IMR-90 (cell line): Measurements from ENCODE around the gene IPMK. TPM values are rescaled to one million over a fixed set of nuclear protein-coding genes. Genes with fewer than 3 reads are reported as not detected.

Experiments used
- ATAC-seq: fragments of 200-7000 bp; cut with Tn5 transposase; 2 replicates; pipeline ENCODE4 v1.9.1; 2020; ENCODE audit warnings: low read depth, mild to moderate bottlenecking, moderate library complexity
- BruUV-seq: library from RNA; stranded (reverse); fragments of 400-500 nt; replicated peaks from 2 replicates; lab custom pipeline; 2021; lab: Mats Ljungman, UMichigan
- CTCF ChIA-PET: fragments of 300-600 bp; formaldehyde crosslinking; extraction: SDS; loops from one replicate; lab custom pipeline; 2021; ENCODE audit warnings: antibody characterized with exemption; lab: Yijun Ruan, JAX
- POLR2A ChIA-PET: fragments of 300-600 bp; sonication (Branson Sonifier 250); formaldehyde crosslinking; loops from one replicate; lab custom pipeline; 2022; ENCODE audit warnings: antibody characterized with exemption; ENCODE audit not compliant: unreplicated experiment; lab: Charles Lee
- DNase-seq: peaks from one replicate; pipeline ENCODE4 v3.0.0; 2013
- H2AFZ ChIP-seq: replicated peaks from 2 replicates; pipeline ENCODE3; 2013; ENCODE audit warnings: low read length, mild to moderate bottlenecking; ENCODE audit not compliant: poor library complexity
- H2AK5ac ChIP-seq: 2 replicates; pipeline ENCODE4 v1.6.1; 2013; ENCODE audit warnings: low read depth, low read length, inconsistent platforms
- H2AK9ac ChIP-seq: replicated peaks from 2 replicates; pipeline ENCODE3; 2013; ENCODE audit warnings: mild to moderate bottlenecking, low read depth, low read length, moderate library complexity; ENCODE audit not compliant: poor library complexity
- H2BK120ac ChIP-seq: 2 replicates; pipeline ENCODE4 v1.6.1; 2013; ENCODE audit warnings: low read depth, low read length, inconsistent platforms
- H2BK15ac ChIP-seq: 3 replicates; pipeline ENCODE4 v1.6.1; 2013; ENCODE audit warnings: low read depth, low read length, inconsistent platforms
- H2BK20ac ChIP-seq: 2 replicates; pipeline ENCODE4 v1.6.1; 2013; ENCODE audit warnings: low read depth, mild to moderate bottlenecking, inconsistent platforms, low read length, moderate library complexity
- H2BK5ac ChIP-seq: 2 replicates; pipeline ENCODE4 v1.6.1; 2013; ENCODE audit warnings: mild to moderate bottlenecking, low read depth, low read length, inconsistent platforms; ENCODE audit not compliant: poor library complexity, severe bottlenecking
- H3K14ac ChIP-seq: replicated peaks from 2 replicates; pipeline ENCODE4 v1.6.1; 2013; ENCODE audit warnings: low read depth, low read length, inconsistent platforms
- H3K18ac ChIP-seq: 2 replicates; pipeline ENCODE4 v1.6.1; 2013; ENCODE audit warnings: low read depth, low read length, control low read depth
- H3K23ac ChIP-seq: 2 replicates; pipeline ENCODE4 v1.6.1; 2013; ENCODE audit warnings: low read depth, low read length, inconsistent platforms
- H3K27ac ChIP-seq: 2 replicates; pipeline ENCODE4 v1.5.1; 2013; ENCODE audit warnings: mild to moderate bottlenecking, control low read depth, low read length; ENCODE audit not compliant: insufficient read depth
- H3K27me3 ChIP-seq: 2 replicates; pipeline ENCODE4 v1.6.1; 2013; ENCODE audit warnings: low read length; ENCODE audit not compliant: control insufficient read depth, insufficient read depth
- H3K36me3 ChIP-seq: 2 replicates; pipeline ENCODE4 v1.6.1; 2013; ENCODE audit warnings: low read length, mixed read lengths; ENCODE audit not compliant: control insufficient read depth, insufficient read depth
- H3K4ac ChIP-seq: 2 replicates; pipeline ENCODE4 v1.6.1; 2013; ENCODE audit warnings: low read depth, low read length, inconsistent platforms
- H3K4me1 ChIP-seq: 2 replicates; pipeline ENCODE4 v1.6.1; 2013; ENCODE audit warnings: low read length, mixed read lengths; ENCODE audit not compliant: control insufficient read depth, insufficient read depth
- H3K4me2 ChIP-seq: 2 replicates; pipeline ENCODE4 v1.6.1; 2013; ENCODE audit warnings: low read depth, mild to moderate bottlenecking, control low read depth, low read length, moderate library complexity
- H3K4me3 ChIP-seq: 2 replicates; pipeline ENCODE4 v1.5.1; 2013; ENCODE audit warnings: low read depth, mild to moderate bottlenecking, control low read depth, low read length, moderate library complexity; ENCODE audit not compliant: insufficient read depth
- H3K56ac ChIP-seq: 2 replicates; pipeline ENCODE4 v1.6.1; 2013; ENCODE audit warnings: low read length, inconsistent platforms; ENCODE audit not compliant: insufficient read depth; ENCODE audit errors: extremely low read depth
- H3K79me1 ChIP-seq, 2 experiments: 2 replicates each; pipeline ENCODE4 v1.6.1; 2013; ENCODE audit warnings: low read length in 2 of 2, inconsistent platforms in 1 of 2, low read depth in 1 of 2
- H3K9ac ChIP-seq: 2 replicates; pipeline ENCODE4 v1.6.1; 2013; ENCODE audit warnings: low read depth, low read length, control low read depth
- H3K9me1 ChIP-seq: 2 replicates; pipeline ENCODE4 v1.6.1; 2013; ENCODE audit warnings: low read length, inconsistent platforms; ENCODE audit not compliant: insufficient read depth
- H3K9me3 ChIP-seq: 2 replicates; pipeline ENCODE4 v1.6.1; 2013; ENCODE audit warnings: low read length; ENCODE audit not compliant: control insufficient read depth, insufficient read depth
- H4K20me1 ChIP-seq: 2 replicates; pipeline ENCODE4 v1.6.1; 2013; ENCODE audit warnings: low read length, inconsistent platforms; ENCODE audit not compliant: insufficient read depth
- H4K5ac ChIP-seq: 2 replicates; pipeline ENCODE4 v1.6.1; 2013; ENCODE audit warnings: mild to moderate bottlenecking, low read depth, low read length, control low read depth
- H4K8ac ChIP-seq, 2 experiments: 2 replicates each; pipeline ENCODE4 v1.6.1; 2013; ENCODE audit warnings: low read depth in 2 of 2, low read length in 2 of 2, control low read depth in 1 of 2, inconsistent platforms in 1 of 2
- H4K91ac ChIP-seq: 2 replicates; pipeline ENCODE4 v1.6.1; 2013; ENCODE audit warnings: low read depth, low read length, inconsistent platforms; ENCODE audit not compliant: insufficient read depth
- BHLHE40 ChIP-seq: fragments of 150-350 bp; IDR thresholded peaks from 2 replicates; pipeline ENCODE4 v1.6.1; 2016; ENCODE audit warnings: mild to moderate bottlenecking, low read depth, low read length
- FOS ChIP-seq: fragments of 150-350 bp; IDR thresholded peaks from 2 replicates; pipeline ENCODE4 v1.6.1; 2016; ENCODE audit warnings: low read depth, low read length
- MAFK ChIP-seq: IDR thresholded peaks from 2 replicates; pipeline ENCODE4 v1.6.1; 2012; ENCODE audit warnings: low read depth, low read length, improper control_type of control experiment
- POLR2A ChIP-seq: IDR thresholded peaks from 2 replicates; pipeline ENCODE4 v1.6.1; 2012; ENCODE audit warnings: mild to moderate bottlenecking, low read depth, low read length
- WGBS, 2 experiments: methylation state at CpG; one replicate each; pipeline versions ENCODE4 v1.1.5 to v1.1.7; 2013; ENCODE audit warnings: missing lambda C conversion rate in 2 of 2; ENCODE audit not compliant: insufficient read length in 1 of 2; ENCODE audit errors: extremely low coverage in 2 of 2; 5-methylcytosine and 5-hydroxymethylcytosine counted together
- dilution Hi-C: fragments of 300-500 bp; cut with HindIII; formaldehyde crosslinking; loops from one replicate; pipeline ENCODE4 v1.14.3; 2018; ENCODE audit warnings: low sequenced_read_pairs; ENCODE audit not compliant: unreplicated experiment
- in situ Hi-C: fragments of 300-500 bp; cut with MboI; formaldehyde crosslinking; loops from 3 replicates; pipeline ENCODE4 v1.14.3; 2019; ENCODE audit warnings: low sequenced_read_pairs, inconsistent platforms, mixed read lengths
- intact Hi-C: fragments of 100-400 bp; cut with micrococcal nuclease; formaldehyde crosslinking; loops from 2 replicates; pipeline ENCODE4 v1.10.0; 2022
- polyA plus RNA-seq, 3 experiments: library from polyadenylated mRNA; depleted of rRNA; stranded (reverse); fragments of >200 nt; gene quantifications; 2 replicates each; pipeline ENCODE4 v1.2.3, GENCODE V29; 2012; ENCODE audit warnings: low replicate concordance in 1 of 3
- total RNA-seq: library from RNA; depleted of rRNA; stranded (reverse); fragments of >200 nt; gene quantifications from 2 replicates; pipeline ENCODE4 v1.2.3, GENCODE V29; 2012
- TF ChIP-seq, protein P1 (sequence below): fragments of 150-350 bp; IDR thresholded peaks from 2 replicates; pipeline ENCODE4 v1.6.1; 2016; ENCODE audit warnings: low read depth, mild to moderate bottlenecking, low read length, moderate library complexity, borderline replicate concordance
- TF ChIP-seq, protein P2 (sequence below): conservative IDR thresholded peaks from 2 replicates; pipeline ENCODE4 v1.5.1; 2012; ENCODE audit warnings: mild to moderate bottlenecking, low read depth, low read length, improper control_type of control experiment

The IPMK gene
- total and polyA plus RNA-seq, 2 of the 4 experiments (the other 2 are of a cell fraction): 0.89 to 2.0 TPM

DNA sequence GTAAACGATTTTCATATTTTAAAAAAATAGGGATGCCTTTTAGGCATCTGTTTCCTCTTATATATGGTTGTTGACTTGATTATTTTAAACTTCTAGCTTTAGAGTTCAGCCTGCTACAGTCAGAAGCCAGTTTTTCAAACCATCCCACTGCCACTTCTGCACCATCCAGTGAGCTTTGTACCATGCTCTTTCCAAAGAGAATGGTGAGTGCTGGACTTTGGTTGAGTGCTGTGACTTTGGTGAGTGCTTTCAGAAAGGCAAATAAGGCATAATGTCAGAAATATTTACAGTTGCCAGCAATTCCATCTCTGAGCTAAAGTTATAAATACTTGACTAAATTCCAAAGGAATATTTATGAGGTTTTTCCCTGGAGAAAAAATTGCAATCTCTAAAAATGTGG, 117.4 kb downstream of the IPMK start:
- in situ Hi-C loops: no loop called here
- Histone ChIP-seq H3K18ac (no peak overlapping the region), H2BK5ac (no peak overlapping the region), H3K4me3 (no peak overlapping the region), H2BK120ac (no peak overlapping the region), H2AK5ac (no peak overlapping the region), H4K20me1 (no peaks in the 10 kb centered on the region), H3K14ac (no peak overlapping the region), H3K27ac (no peak overlapping the region), H3K9ac (no peak overlapping the region), H3K23ac (no peak overlapping the region), H3K9me1 (no peaks in the 10 kb centered on the region), H4K8ac (no peak overlapping the region), H3K9me3 (no peaks in the 10 kb centered on the region), H4K5ac (no peak overlapping the region), H2BK15ac (no peak overlapping the region), H3K79me1 (no peaks in the 10 kb centered on the region), H2BK20ac (no peak overlapping the region), H3K36me3 (no peaks in the 10 kb centered on the region), H3K4me1 (no peaks in the 10 kb centered on the region), H4K91ac (no peak overlapping the region), H3K56ac (no peak overlapping the region), H3K4me2 (no peak overlapping the region), H3K27me3 (peaks cover 6% of the 10 kb centered on the region), H2AFZ (no peak overlapping the region), H3K4ac (no peak overlapping the region), H2AK9ac (no peak overlapping the region)
- no peak for ATAC-seq
- ChIA-PET CTCF (interaction anchor here (0.6 kb wide), 1 partner anchor 12 kb away, joined by 3 read pairs; no protein-coding TSS in a partner anchor), POLR2A (no interaction called here)
- WGBS, 2 experiments: no CpG with 5 or more reads among the region's 1 CpG
- no peak for DNase-seq
- dilution Hi-C loops: no loop called here
- BruUV-seq: no TSS peak
- TF ChIP-seq FOS (no peak), MAFK (no peak), BHLHE40 (no peak), POLR2A (no peak)
- TF ChIP-seq, protein P1, sequence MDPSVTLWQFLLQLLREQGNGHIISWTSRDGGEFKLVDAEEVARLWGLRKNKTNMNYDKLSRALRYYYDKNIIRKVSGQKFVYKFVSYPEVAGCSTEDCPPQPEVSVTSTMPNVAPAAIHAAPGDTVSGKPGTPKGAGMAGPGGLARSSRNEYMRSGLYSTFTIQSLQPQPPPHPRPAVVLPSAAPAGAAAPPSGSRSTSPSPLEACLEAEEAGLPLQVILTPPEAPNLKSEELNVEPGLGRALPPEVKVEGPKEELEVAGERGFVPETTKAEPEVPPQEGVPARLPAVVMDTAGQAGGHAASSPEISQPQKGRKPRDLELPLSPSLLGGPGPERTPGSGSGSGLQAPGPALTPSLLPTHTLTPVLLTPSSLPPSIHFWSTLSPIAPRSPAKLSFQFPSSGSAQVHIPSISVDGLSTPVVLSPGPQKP: no peak
- TF ChIP-seq, protein P2, sequence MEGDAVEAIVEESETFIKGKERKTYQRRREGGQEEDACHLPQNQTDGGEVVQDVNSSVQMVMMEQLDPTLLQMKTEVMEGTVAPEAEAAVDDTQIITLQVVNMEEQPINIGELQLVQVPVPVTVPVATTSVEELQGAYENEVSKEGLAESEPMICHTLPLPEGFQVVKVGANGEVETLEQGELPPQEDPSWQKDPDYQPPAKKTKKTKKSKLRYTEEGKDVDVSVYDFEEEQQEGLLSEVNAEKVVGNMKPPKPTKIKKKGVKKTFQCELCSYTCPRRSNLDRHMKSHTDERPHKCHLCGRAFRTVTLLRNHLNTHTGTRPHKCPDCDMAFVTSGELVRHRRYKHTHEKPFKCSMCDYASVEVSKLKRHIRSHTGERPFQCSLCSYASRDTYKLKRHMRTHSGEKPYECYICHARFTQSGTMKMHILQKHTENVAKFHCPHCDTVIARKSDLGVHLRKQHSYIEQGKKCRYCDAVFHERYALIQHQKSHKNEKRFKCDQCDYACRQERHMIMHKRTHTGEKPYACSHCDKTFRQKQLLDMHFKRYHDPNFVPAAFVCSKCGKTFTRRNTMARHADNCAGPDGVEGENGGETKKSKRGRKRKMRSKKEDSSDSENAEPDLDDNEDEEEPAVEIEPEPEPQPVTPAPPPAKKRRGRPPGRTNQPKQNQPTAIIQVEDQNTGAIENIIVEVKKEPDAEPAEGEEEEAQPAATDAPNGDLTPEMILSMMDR: no peak
- intact Hi-C loops: no loop called here
